Measurements from ENCODE around the gene STX11. TPM values are rescaled to one million over a fixed set of nuclear protein-coding genes. Genes with fewer than 3 reads are reported as not detected.

The STX11 gene
- total and polyA plus RNA-seq, 2 of the 13 experiments (the other 11 are each of a cell fraction or from before 2014, with no cell fraction given) = 0.03 TPM; not detected in 1

DNA sequence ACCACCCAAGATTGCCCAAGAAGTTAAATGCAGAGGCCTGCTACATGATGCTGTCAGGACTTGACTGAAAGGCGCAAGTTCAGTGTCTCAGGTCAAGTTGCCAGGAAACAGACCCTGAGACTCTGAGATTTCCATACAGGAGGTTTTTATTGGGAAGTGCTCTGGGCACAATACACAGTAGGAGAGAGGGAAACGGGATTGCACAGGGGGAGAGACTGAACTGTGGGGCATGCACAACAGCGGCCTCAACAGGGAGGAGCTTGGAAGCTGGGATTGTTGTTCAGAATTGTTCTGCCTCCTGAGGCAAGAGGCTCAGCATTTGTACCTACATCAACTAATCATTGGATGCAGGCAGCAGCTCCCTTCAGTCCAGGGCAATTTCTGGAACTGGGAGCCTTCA is 6.7 kb downstream of the STX11 start:
- TF ChIP-seq, protein P1, sequence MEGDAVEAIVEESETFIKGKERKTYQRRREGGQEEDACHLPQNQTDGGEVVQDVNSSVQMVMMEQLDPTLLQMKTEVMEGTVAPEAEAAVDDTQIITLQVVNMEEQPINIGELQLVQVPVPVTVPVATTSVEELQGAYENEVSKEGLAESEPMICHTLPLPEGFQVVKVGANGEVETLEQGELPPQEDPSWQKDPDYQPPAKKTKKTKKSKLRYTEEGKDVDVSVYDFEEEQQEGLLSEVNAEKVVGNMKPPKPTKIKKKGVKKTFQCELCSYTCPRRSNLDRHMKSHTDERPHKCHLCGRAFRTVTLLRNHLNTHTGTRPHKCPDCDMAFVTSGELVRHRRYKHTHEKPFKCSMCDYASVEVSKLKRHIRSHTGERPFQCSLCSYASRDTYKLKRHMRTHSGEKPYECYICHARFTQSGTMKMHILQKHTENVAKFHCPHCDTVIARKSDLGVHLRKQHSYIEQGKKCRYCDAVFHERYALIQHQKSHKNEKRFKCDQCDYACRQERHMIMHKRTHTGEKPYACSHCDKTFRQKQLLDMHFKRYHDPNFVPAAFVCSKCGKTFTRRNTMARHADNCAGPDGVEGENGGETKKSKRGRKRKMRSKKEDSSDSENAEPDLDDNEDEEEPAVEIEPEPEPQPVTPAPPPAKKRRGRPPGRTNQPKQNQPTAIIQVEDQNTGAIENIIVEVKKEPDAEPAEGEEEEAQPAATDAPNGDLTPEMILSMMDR (CRISPR knock-in tag; IDR thresholded peaks at IDR 0.05) = peak; percentile 37
- TF ChIP-seq HNF4G (IDR thresholded peaks at IDR 0.05; ENCODE audit: borderline replicate concordance, low read depth, low read length) (no peak), HNF4G (CRISPR knock-in tag; IDR thresholded peaks at IDR 0.05; ENCODE audit: borderline replicate concordance, low read depth) (no peak)
- no peaks in the 10 kb centered on the region for H3K36me3 ChIP-seq (replicated peaks in 1 of 2; ENCODE audit: control insufficient read depth in 1 of 2, insufficient read depth in 2 of 2, low read length in 2 of 2)
- no peak overlapping the region for H2AFZ ChIP-seq (ENCODE audit: low read length)
- 30% methylated on average over 3 of the region's 3 CpGs for WGBS (ENCODE audit: low lambda C conversion rate)
- no peak overlapping the region for H3K4me2 ChIP-seq (ENCODE audit: low read depth, low read length)
- no peak overlapping the region for H3K9ac ChIP-seq (ENCODE audit: insufficient read depth, low read depth, low read length)
- ATAC-seq (peak; percentile 88), FAIRE-seq (no peak), DNase-seq (ENCODE audit: low spot score) (no peak)
- no peaks in the 10 kb centered on the region for H3K79me2 ChIP-seq (ENCODE audit: insufficient read depth, low read length)
- in situ Hi-C loops (cut with HindIII; ENCODE audit: extremely low pct_ligation_motif_present, low pct_unique_long_range_greater_than_20kb) (no loop called here), intact Hi-C loops (cut with micrococcal nuclease; ENCODE audit: unreplicated experiment) (no loop called here)
- H4K20me1 ChIP-seq (ENCODE audit: insufficient read depth, low read length) = no peaks in the 10 kb centered on the region
- no peaks in the 10 kb centered on the region for H3K9me3 ChIP-seq (ENCODE audit: low read length)
- H3K4me3 ChIP-seq (replicated peaks in 1 of 3; ENCODE audit: insufficient read depth in 1 of 3, low read depth in 2 of 3, low read length in 3 of 3) = no peak overlapping the region
- peaks cover under 1 to 13% of the 10 kb centered on the region in 2 experiments; a peak in 3 of 5 replicates for H3K27me3 ChIP-seq (ENCODE audit: control insufficient read depth in 1 of 2, insufficient read depth in 2 of 2, low read length in 2 of 2)
- no peak overlapping the region for H3K27ac ChIP-seq (ENCODE audit: extremely low read length, insufficient read depth, low read length)
- no peaks in the 10 kb centered on the region for H3K4me1 ChIP-seq (ENCODE audit: insufficient read depth, low read length)
- POLR2A ChIA-PET = no interaction called here
- BruUV-seq (replicated peaks) = no TSS peak
- CTCF ChIA-PET (ENCODE audit: low intra/inter-chr PET ratio, low total read pairs) = no interaction called here

DNA sequence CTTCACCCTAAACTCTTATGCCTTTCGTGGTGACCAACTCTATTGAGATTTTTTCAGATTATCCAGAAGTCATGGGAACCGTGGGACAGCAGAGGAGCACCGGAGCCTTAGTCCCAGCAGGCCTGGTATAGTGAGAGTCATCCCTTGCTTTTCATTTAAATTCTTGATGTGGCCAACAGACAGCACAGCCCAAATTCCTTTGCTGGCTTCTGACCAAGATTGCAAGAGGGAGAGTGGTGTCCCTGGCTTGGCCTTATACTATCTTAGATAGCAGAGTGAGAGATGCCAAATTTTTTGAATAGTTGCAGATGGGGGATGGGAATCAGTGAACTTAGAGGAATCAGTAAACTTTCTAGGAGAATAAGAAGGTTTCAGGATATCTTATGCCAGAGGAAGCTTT is 7.8 kb downstream of the STX11 start:
- WGBS (ENCODE audit: low lambda C conversion rate) = 23% methylated on average over 3 of the region's 3 CpGs
- Histone ChIP-seq H3K36me3 (replicated peaks in 1 of 2; ENCODE audit: control insufficient read depth in 1 of 2, insufficient read depth in 2 of 2, low read length in 2 of 2) (no peaks in the 10 kb centered on the region), H4K20me1 (ENCODE audit: insufficient read depth, low read length) (no peaks in the 10 kb centered on the region), H3K4me2 (ENCODE audit: low read depth, low read length) (no peak overlapping the region), H3K4me3 (replicated peaks in 1 of 3; ENCODE audit: insufficient read depth in 1 of 3, low read depth in 2 of 3, low read length in 3 of 3) (no peak overlapping the region), H3K79me2 (ENCODE audit: insufficient read depth, low read length) (no peaks in the 10 kb centered on the region), H3K27me3 (ENCODE audit: control insufficient read depth in 1 of 2, insufficient read depth in 2 of 2, low read length in 2 of 2) (peaks cover 0 to 2% of the 10 kb centered on the region in 2 experiments; a peak in 1 of 5 replicates), H3K4me1 (ENCODE audit: insufficient read depth, low read length) (no peaks in the 10 kb centered on the region), H2AFZ (ENCODE audit: low read length) (no peak overlapping the region), H3K9ac (ENCODE audit: insufficient read depth, low read depth, low read length) (no peak overlapping the region), H3K9me3 (ENCODE audit: low read length) (no peaks in the 10 kb centered on the region), H3K27ac (ENCODE audit: extremely low read length, insufficient read depth, low read length) (no peak overlapping the region)
- FAIRE-seq (no peak), DNase-seq (ENCODE audit: low spot score) (no peak), ATAC-seq (no peak)
- intact Hi-C loops (cut with micrococcal nuclease; ENCODE audit: unreplicated experiment) (no loop called here), in situ Hi-C loops (cut with HindIII; ENCODE audit: extremely low pct_ligation_motif_present, low pct_unique_long_range_greater_than_20kb) (no loop called here)
- no TSS peak for BruUV-seq (replicated peaks)
- ChIA-PET POLR2A (no interaction called here), CTCF (ENCODE audit: low intra/inter-chr PET ratio, low total read pairs) (no interaction called here)
- no peak for TF ChIP-seq FOXA1 (IDR thresholded peaks at IDR 0.05)
- TF ChIP-seq FOXA1 (CRISPR knock-in tag; IDR thresholded peaks at IDR 0.05) = no peak
- no peak for TF ChIP-seq DMAP1 (CRISPR knock-in tag; IDR thresholded peaks at IDR 0.05)
- TF ChIP-seq, protein P2, sequence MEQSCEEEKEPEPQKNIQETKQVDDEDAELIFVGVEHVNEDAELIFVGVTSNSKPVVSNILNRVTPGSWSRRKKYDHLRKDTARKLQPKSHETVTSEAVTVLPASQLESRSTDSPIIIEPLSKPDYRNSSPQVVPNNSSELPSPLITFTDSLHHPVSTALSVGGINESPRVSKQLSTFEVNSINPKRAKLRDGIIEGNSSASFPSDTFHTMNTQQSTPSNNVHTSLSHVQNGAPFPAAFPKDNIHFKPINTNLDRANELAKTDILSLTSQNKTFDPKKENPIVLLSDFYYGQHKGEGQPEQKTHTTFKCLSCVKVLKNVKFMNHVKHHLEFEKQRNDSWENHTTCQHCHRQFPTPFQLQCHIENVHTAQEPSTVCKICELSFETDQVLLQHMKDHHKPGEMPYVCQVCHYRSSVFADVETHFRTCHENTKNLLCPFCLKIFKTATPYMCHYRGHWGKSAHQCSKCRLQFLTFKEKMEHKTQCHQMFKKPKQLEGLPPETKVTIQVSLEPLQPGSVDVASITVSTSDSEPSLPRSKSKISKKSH (CRISPR knock-in tag; IDR thresholded peaks at IDR 0.05; ENCODE audit: borderline replicate concordance) = no peak
- no peak for TF ChIP-seq MBNL3 (CRISPR knock-in tag; conservative IDR thresholded peaks at IDR 0.05)
- no peak for TF ChIP-seq MEIS1 (CRISPR knock-in tag; IDR thresholded peaks at IDR 0.05; ENCODE audit: borderline replicate concordance)
- TF ChIP-seq, protein P3, sequence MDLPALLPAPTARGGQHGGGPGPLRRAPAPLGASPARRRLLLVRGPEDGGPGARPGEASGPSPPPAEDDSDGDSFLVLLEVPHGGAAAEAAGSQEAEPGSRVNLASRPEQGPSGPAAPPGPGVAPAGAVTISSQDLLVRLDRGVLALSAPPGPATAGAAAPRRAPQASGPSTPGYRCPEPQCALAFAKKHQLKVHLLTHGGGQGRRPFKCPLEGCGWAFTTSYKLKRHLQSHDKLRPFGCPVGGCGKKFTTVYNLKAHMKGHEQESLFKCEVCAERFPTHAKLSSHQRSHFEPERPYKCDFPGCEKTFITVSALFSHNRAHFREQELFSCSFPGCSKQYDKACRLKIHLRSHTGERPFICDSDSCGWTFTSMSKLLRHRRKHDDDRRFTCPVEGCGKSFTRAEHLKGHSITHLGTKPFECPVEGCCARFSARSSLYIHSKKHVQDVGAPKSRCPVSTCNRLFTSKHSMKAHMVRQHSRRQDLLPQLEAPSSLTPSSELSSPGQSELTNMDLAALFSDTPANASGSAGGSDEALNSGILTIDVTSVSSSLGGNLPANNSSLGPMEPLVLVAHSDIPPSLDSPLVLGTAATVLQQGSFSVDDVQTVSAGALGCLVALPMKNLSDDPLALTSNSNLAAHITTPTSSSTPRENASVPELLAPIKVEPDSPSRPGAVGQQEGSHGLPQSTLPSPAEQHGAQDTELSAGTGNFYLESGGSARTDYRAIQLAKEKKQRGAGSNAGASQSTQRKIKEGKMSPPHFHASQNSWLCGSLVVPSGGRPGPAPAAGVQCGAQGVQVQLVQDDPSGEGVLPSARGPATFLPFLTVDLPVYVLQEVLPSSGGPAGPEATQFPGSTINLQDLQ (CRISPR knock-in tag; IDR thresholded peaks at IDR 0.05) = no peak
- no peak for TF ChIP-seq ZBTB38 (CRISPR knock-in tag; IDR thresholded peaks at IDR 0.05)
- TF ChIP-seq CENPX (CRISPR knock-in tag; IDR thresholded peaks at IDR 0.05) = no peak
- TF ChIP-seq, protein P4, sequence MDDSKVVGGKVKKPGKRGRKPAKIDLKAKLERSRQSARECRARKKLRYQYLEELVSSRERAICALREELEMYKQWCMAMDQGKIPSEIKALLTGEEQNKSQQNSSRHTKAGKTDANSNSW (CRISPR knock-in tag; IDR thresholded peaks at IDR 0.05; ENCODE audit: borderline replicate concordance) = no peak
- no peak for TF ChIP-seq ZNF431 (CRISPR knock-in tag; IDR thresholded peaks at IDR 0.05; ENCODE audit: borderline replicate concordance, low read depth)

Measured in HepG2 (cell line).